Right ventricle myocardium inferior (tissue), 1 donor: ENCODE results near the gene MAPK1. TPM values are rescaled to one million over a fixed set of nuclear protein-coding genes. Genes with fewer than 3 reads are reported as not detected.
"Not testable (repeated sequence)": the region's sequence is repeated elsewhere in the genome, so short reads cannot be mapped to it uniquely, and the experiment has no call there.

Experiments used
- ATAC-seq: fragments of 200-7000 bp; cut with Tn5 transposase; one replicate; pipeline ENCODE4 v1.9.1; 2020; ENCODE audit warnings: mild to moderate bottlenecking, moderate library complexity
- DNase-seq: peaks from one replicate; pipeline ENCODE4 v3.0.0; 2021; ENCODE audit errors: missing footprints
- intact Hi-C: fragments of 100-400 bp; cut with DNase I; formaldehyde crosslinking; loops from one replicate; pipeline ENCODE4 v1.11.0; 2022
- total RNA-seq: library from RNA; stranded (reverse); fragmentation: NEBNext Ultra II Directional; extraction: Animal tissue kit (Norgen Biotek cat#: 25700); gene quantifications from one replicate; pipeline ENCODE4 v1.2.1, GENCODE V29; 2021
- donor health status: DM: no; HTN: yes; CAD: no; lungs with severe emphysema.

MAPK1 gene
- total RNA-seq, 1 donor from 2014 or later: 79.2 TPM

- ATAC-seq, DNase-seq, intact Hi-C loops: not testable (repeated sequence)
Measured at GRCh38 chr22:21721195-21721852, 146.1 kb downstream of the MAPK1 start.

- intact Hi-C loops, ATAC-seq, DNase-seq: not testable (repeated sequence)
Measured at GRCh38 chr22:21720191-21720859, 147.1 kb downstream of the MAPK1 start.

GRCh38 chr22:21719024-21719423 lies 148.4 kb downstream of the MAPK1 start:
- no peak for DNase-seq
- intact Hi-C loops: loop anchor here (10.0 kb wide), 1 partner anchor 146 kb away; the partner anchor contains the start of gene MAPK1

GRCh38 chr22:21718499-21718898 lies 148.9 kb downstream of the MAPK1 start:
- intact Hi-C loops: loop anchor here (10.0 kb wide), 1 partner anchor 146 kb away; the partner anchor contains the start of gene MAPK1
- no peak for DNase-seq
- ATAC-seq: no peak

More at GRCh38 chr22:21719024-21719423, 148.4 kb downstream of the MAPK1 start:
- no peak for ATAC-seq

GRCh38 chr22:21716395-21717122 lies 150.9 kb downstream of the MAPK1 start:
- DNase-seq, ATAC-seq: not testable (repeated sequence)
- intact Hi-C loops: loop anchor here (10.0 kb wide), 1 partner anchor 148 kb away; the partner anchor contains the start of gene MAPK1

- intact Hi-C loops: loop anchor here (10.0 kb wide), 1 partner anchor 150 kb away; the partner anchor contains the start of gene MAPK1
- DNase-seq: no peak
- ATAC-seq: no peak
Measured at GRCh38 chr22:21714786-21715185, 152.7 kb downstream of the MAPK1 start.

GRCh38 chr22:21714059-21714770 lies 153.2 kb downstream of the MAPK1 start:
- intact Hi-C loops: loop anchor here (10.0 kb wide), 1 partner anchor 151 kb away; the partner anchor contains the start of gene MAPK1
- no peak for ATAC-seq
- DNase-seq: no peak

- no peak for ATAC-seq
- intact Hi-C loops: loop anchor here (1.0 to 10.0 kb wide), 3 partner anchors 151 to 239 kb away; partner anchors contain the start of genes MAPK1 and PPM1F
- DNase-seq: no peak
Measured at GRCh38 chr22:21713428-21714058, 153.9 kb downstream of the MAPK1 start.

- DNase-seq: no peak
- peak; percentile 93 for ATAC-seq
- intact Hi-C loops: loop anchor here (1.0 to 10.0 kb wide), 3 partner anchors 152 to 240 kb away; partner anchors contain the start of genes MAPK1 and PPM1F
Measured at GRCh38 chr22:21712751-21713427, 154.6 kb downstream of the MAPK1 start.

- DNase-seq (no peak), ATAC-seq (no peak)
- intact Hi-C loops: loop anchor here (2.0 to 10.0 kb wide), 2 partner anchors 153 to 241 kb away; partner anchors contain the start of genes MAPK1 and PPM1F
Measured at GRCh38 chr22:21711851-21712250, 155.6 kb downstream of the MAPK1 start.

GRCh38 chr22:21710156-21710555 lies 157.3 kb downstream of the MAPK1 start:
- ATAC-seq (no peak), DNase-seq (no peak)
- intact Hi-C loops: loop anchor here (10.0 kb wide), 1 partner anchor 155 kb away; the partner anchor contains the start of gene MAPK1

- DNase-seq (no peak), ATAC-seq (no peak)
- intact Hi-C loops: loop anchor here (10.0 kb wide), 1 partner anchor 155 kb away; the partner anchor contains the start of gene MAPK1
Measured at GRCh38 chr22:21709688-21710087, 157.8 kb downstream of the MAPK1 start.

- no peak for ATAC-seq
- intact Hi-C loops: no loop called here
Measured at GRCh38 chr22:21708960-21709359, 158.5 kb downstream of the MAPK1 start.

GRCh38 chr22:21707677-21708076 lies 159.8 kb downstream of the MAPK1 start:
- intact Hi-C loops: no loop called here
- ATAC-seq (peak; percentile 27), DNase-seq (no peak)

More at GRCh38 chr22:21708960-21709359, 158.5 kb downstream of the MAPK1 start:
- no peak for DNase-seq
